ENCODE results near the gene CRYBG2.

DNA sequence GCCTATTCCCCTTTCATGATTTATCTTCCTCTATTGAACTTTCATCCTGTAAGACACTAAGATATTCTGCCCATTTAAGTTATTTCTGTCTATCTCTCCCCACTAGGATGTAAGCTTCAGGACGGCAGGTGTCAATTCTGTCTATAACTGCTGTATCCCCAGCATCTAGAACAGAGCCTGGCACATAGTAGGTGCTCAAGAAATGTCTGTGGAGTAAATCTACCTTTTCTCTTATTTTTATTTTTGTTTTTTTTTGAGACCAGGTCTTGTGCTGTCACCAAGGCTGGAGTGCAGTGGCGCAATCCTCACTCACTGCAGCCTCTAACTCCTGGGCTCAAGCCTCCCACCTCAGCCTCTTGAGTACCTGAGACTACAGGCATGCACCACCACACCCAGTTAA lies 30.5 kb downstream of the CRYBG2 start:
- TF ChIP-seq, protein P1, sequence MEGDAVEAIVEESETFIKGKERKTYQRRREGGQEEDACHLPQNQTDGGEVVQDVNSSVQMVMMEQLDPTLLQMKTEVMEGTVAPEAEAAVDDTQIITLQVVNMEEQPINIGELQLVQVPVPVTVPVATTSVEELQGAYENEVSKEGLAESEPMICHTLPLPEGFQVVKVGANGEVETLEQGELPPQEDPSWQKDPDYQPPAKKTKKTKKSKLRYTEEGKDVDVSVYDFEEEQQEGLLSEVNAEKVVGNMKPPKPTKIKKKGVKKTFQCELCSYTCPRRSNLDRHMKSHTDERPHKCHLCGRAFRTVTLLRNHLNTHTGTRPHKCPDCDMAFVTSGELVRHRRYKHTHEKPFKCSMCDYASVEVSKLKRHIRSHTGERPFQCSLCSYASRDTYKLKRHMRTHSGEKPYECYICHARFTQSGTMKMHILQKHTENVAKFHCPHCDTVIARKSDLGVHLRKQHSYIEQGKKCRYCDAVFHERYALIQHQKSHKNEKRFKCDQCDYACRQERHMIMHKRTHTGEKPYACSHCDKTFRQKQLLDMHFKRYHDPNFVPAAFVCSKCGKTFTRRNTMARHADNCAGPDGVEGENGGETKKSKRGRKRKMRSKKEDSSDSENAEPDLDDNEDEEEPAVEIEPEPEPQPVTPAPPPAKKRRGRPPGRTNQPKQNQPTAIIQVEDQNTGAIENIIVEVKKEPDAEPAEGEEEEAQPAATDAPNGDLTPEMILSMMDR (IDR thresholded peaks at IDR 0.05; ENCODE audit: low read length): no peak
- no peak for TF ChIP-seq EZH2phosphoT487 (IDR thresholded peaks at IDR 0.05; ENCODE audit: low read length)
